Fibroblast of upper back skin (primary cell): Measurements from ENCODE around the gene SGF29.
"Not testable (repeated sequence)": the region's sequence is repeated elsewhere in the genome, so short reads cannot be mapped to it uniquely, and the experiment has no call there.

Experiments
- DNase-seq: peaks from one replicate; pipeline ENCODE4 v3.0.0-alpha.2; 2013

SGF29 gene

DNA sequence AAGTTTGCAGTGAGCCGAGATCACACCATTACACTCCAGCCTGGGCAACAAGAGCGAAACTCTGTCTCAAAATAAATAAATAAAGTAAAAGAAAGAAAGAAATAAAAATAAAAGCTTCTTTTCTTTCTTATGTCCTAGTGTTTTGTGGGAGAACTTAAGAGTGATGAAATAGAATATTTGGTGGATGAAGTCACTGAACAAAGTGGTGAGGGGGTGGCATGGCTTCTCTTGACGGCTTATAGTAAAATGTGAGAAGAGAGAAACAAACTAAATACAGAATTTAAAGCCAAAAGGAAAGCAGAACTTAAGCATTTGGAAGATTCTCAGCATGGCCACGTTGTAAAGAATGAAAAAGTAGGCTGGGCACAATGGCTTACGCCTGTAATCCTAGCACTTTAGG is 15.3 kb downstream of the SGF29 start:
- DNase-seq: peak; percentile 35

DNA sequence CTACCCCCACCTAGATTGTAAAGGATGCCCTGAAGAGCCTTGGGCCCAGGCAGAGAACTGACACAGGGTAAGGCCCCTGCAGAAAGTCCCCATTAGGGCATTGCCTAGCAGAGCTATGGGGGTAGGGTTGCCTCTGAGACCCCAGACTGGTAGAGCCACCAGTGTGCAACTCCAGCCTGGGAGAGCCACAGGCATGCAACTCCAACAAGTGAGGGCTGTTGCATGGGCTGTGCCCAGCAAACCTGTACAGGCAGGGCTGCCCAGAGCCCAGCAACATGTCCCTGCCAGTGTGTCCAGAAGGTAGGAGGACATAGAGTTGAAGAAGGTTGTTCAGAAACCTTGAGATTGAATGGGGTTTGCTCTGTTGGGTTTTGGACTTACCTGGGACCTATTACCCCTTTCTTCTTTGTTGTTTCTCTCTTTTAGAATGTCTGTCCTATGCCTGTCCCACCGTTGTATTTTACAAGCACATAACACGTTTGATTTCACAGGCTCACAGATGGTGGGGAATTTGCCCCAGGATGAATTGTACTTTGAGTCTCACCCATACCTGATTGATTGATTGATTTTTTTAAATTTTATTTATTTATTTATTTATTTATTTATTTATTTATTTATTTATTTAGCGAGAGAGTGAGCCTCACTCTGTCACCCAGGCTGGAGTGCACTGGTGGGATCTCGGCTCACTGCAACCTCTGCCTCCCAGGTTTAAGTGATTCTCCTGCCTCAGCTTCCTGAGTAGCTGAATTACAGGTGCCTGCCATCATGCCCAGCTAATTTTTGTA is 16.4 kb downstream of the SGF29 start:
- DNase-seq: no peak

DNA sequence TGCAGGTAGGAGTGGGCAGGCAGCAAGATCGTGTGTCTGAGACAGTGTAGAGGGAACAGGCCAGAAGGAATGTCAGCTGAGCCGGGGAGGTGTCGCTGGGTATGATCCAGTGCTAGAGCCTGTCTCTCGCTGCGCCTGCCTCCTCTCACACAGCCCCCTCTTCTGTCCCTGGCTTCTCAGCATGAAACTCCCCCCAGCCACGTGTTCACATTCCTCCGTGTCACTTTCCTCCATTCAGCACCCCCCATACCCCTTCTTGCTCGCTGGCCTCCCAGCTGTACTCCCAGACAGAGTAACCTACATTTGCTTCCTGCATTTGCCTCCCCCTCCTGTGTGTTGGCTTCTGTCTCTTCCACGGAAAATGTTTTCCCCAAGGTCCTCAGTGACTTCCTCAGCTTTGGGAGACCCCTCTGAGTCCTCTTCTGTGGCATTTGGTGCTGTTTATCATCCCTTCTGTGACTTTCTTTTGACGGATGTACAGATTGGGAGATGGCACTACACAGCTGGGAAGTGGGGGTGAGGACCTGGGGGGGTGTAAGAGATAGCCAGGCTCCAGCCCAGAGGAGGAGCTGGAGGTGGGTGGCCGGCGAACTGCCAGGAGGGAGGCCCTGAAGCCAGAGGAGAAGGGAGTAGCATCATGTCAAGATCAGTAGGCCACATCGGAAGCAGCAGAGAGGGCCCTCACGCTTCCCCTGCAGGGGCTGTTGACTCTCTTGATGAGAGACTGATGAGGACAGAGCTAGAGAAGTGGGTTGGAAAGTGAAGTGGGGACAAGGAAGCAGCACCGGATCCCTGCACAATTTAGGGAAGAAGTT is 19.2 kb downstream of the SGF29 start:
- DNase-seq: peak; percentile 62

DNA sequence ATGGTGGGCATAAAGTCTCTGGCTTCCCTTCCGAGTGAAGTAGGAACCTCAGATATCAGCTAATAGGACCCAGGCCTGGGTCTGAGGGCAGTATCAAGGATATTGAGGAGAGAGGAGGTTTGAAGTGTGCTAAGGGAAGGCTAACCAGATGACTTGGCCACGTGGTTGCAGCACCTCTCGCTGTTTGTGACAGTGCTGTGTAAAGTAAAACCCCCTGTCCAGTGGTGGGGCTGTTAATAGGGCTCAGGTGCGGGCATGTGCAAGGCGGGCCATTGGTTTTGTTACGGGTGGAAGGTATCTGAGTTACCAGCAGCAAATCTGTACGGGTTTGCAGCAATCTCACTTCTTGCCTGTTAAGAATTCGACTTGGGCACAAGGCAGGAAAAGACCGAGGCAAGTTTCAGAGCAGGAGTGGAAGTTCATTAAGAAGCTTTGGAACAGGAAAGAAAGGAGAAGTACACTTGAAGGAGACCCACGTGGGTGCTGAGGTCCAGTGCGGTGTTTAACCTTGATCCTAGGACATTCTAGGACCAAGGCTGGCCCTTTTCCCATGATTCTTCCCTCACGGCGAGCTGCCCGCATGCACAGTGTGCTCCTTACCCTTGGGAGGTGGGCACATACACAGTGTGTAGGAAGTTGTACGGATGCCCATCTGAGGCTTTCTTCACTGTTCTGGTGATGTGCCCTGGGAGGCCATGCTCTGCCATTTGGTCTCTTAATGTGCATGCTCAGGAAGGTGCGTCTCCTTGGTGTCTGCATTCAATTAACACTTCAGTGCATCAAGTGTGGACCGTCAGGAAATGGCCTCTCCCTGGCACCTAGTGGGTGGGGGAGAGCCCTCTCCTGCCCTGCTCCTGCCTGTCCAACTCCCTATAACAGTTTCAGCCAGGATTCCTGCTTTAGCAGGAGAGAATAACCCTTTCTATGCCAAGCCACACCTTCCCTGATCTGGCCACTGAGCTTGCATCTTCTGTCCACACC is 20.3 kb downstream of the SGF29 start:
- DNase-seq: no peak

DNA sequence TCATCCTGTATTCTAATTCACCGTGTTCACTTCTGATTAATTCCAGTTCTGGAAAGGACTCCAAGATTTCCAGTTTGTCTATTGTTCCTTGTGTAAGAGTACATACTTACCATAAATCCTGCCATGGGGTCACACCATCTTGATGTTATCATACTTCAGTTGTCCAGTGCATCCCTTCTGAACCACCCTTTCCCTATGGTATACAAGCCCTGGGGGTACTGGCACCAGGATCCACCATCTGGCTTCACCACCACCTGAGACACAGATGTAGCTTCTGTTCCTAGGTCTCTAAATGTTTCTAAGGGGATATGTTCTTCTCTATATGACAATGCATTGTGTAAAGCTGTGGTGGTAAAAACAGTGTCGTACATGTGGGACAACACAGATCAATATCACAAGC is 21.2 kb downstream of the SGF29 start:
- no peak for DNase-seq

DNA sequence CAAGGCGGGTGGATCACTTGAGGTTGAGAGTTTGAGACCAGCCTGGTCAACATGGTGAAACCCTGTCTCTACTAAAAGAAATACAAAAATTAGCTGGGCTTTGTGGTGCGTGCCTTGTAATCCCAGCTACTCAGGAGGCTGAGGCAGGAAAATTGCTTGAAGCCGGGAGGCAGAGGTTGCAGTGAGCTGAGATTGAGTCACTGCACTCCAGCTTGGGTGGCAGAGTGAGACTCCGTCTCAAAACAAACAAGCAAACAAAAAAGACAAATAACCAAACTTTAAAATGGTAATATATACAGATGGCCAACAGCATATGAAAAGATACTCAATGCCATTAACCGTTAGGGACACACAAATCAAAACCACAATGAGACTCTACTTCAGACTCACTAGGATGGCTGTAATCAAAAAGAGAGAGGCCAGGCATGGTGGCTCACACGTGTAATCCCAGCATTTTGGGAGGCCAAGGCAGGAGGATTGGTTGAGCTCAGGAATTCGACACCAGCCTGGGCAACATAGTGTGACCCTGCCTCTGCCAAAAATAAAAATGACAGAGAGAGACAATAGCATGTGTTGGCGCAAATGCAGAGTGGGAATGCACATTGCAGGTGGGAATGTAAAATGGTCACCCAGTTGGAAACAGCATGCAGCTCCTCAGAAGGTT is 21.9 kb downstream of the SGF29 start:
- DNase-seq: no peak

DNA sequence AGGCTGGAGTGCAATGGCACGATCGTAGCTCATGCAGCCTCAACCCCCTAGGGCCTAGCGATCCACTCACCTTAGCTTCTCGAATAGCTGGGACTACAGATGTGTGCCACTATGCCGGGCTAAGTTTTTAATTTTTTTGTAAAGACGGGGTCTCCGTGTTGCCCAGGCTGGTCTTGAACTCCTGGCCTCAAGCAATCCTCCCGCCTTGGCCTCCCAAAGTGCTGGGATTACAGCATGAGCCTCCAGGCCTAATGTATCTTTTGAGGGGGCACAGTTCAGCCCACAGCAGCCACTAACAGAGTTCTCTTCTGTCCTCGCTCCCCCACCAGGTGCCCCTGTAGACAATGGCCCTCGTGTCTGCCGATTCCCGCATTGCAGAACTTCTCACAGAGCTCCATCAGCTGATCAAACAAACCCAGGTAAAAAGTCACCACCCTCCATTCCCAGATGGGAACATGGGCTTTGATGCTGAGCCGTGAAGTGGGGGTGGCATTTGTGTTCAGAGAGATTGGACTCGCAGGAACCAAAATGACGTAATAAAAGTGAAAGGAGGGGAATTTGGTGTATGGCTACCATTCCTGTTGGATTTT is 27.1 kb downstream of the SGF29 start:
- no peak for DNase-seq

DNA sequence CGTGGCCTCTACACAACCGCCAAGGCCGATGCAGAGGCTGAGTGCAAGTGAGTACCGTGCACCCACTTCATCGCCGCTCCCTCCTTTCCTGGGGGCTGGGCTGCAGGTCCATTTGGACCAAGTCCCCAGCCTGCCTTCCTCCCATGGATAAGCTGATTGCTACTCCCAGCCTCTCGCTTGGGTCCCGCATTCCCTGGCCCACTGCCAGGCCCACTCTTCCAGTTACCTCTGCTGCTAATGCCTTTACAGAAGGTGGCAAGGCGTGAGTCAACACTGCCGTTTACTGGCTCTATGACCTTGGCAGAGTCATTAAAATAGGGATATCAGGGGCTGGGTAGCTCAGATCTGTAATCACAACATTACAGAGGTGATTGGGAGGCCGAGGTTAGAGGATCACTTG is 32.0 kb downstream of the SGF29 start:
- no peak for DNase-seq

DNA sequence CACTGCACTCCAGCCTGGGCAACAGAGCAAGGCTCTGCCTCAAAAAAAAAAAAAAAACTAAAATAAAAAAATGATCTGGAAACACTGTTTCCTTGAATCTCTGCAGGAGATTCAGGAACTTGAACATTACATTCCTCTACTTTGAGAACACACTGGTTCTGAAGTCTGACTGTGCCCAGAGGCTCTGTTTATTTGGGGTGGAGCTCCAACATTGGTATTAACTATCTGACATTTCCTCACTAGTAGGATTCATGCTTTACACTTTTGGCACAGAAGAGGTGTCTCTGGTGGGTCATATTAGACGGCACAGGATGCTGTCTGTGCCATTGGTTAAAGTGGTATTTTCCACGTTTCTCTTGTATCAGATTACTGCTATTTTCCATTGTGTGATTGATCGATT is 32.7 kb downstream of the SGF29 start:
- no peak for DNase-seq

DNA sequence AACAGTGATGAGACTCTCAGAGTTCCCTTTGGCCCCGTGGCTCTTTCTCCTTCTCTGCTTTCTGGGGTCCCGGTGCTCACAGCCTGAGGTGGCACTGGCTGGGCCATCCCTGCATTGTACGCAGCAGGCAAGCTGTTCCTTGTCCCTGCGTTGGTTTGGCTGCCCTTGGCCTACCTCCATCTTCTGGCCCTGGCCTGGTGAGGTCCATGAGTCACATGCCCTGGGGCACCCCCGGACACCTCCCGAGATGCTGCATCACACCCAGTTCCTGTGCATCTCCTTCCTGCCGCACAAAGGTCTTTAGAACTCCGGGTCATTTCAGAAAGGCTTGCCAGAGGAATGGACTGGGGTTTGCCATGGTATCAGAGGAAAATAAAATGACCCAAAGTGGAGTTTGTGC is 33.7 kb downstream of the SGF29 start:
- DNase-seq: no peak

DNA sequence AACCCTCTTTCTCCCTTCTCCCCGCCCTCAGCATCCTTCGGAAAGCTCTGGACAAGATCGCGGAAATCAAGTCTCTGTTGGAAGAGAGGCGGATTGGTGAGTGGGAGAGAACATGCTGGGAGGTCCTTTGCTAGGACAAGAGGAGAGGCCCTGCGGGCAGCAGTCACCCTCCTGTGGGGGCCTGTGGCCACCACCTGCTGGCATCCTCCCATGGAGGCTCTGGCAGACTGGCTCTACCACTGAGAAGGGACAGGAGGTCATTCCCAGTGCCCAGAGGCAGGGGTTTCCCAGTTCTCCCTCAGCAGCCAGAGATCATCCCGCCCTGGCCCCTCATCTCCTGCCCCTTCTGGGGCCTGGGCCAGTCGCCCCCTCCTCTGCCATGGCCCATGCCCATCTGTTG is 35.3 kb downstream of the SGF29 start:
- no peak for DNase-seq

DNA sequence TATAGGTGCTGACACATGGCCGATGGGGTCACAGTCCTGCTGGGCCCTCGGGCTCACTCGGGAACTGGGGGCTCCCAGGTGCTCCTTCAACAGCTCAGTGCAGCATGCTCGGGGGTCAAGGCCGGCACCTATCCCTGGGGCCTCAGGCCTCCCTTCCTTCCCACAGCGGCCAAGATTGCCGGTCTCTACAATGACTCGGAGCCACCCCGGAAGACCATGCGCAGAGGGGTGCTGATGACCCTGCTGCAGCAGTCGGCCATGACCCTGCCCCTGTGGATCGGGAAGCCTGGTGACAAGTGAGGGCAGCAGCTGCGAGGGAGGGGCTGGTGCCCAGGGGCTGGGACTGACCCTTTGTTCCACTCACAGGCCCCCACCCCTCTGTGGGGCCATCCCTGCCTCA is 36.2 kb downstream of the SGF29 start:
- DNase-seq: no peak

DNA sequence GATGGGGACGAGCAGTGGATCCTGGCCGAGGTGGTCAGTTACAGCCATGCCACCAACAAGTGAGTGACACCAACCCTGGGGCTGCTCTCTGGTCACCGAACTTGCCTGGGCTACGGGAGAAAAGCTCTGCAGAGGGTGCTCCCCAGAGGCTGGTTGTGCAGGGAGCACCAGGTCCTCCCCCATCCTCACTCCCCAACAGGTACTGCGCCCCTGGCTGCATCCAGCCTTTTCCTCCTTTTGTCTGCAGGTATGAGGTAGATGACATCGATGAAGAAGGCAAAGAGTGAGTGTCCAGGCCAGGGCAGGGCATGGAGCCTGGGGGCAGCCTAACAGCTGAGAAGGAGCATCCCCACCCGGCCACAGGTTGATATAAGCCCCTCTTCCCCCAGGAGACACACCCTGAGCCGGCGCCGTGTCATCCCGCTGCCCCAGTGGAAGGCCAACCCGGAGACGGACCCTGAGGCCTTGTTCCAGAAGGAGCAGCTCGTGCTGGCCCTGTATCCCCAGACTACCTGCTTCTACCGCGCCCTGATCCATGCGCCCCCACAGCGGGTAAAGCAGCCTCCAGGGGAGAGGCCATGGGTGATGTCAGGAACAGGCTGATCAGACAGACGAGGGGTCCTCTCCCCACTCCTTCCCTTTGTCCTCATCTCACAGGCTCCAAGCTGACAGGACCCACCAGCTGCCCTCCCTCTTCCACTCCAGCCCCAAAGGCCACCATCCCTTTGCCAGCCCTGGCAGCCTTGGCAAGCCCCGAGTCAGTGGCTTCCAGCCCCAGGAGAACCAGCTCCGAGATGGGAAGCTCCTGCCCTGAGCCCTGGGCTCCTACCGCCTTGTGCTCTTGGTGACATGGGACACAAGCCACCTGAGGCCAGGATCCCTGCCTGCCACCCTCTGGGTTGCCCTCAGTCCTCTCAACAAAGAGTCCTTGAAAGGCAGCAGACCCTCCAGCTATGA is 36.9 kb downstream of the SGF29 start:
- no peak for DNase-seq

DNA sequence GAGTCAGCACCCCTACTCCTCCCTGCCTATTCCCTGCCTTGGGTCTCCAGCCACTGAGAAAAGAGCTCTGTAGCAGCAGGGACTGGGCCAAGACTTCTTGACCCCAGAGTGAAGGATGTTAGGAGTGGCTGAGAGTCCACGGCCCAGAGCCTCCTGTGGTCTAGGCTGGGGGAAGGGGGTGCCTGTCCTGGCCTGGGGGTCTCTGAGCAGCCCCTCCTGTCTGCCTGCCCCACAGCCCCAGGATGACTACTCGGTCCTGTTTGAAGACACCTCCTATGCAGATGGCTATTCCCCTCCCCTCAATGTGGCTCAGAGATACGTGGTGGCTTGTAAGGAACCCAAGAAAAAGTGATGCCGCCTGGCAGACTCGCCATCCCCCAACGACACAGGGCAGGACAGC is 37.6 kb downstream of the SGF29 start:
- no peak for DNase-seq

DNA sequence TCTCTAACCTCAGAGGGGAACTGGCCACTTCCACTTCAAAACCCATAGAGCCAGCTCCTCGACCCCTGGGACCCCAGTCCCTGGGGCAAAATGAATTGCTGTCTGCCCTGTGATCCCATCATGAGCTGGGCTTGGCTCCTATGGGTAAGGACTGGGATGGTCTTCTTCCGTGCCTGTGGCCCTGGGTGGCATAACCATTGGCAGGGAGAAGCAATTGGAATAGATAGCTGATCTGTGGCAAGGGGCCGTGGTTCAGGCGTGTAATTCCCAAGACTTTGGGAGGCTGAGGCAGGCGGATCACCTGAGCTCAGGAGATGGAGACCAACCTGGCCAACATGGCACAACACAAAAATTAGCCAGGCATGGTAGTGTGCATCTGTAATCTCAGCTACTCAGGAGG is 38.8 kb downstream of the SGF29 start:
- no peak for DNase-seq

DNA sequence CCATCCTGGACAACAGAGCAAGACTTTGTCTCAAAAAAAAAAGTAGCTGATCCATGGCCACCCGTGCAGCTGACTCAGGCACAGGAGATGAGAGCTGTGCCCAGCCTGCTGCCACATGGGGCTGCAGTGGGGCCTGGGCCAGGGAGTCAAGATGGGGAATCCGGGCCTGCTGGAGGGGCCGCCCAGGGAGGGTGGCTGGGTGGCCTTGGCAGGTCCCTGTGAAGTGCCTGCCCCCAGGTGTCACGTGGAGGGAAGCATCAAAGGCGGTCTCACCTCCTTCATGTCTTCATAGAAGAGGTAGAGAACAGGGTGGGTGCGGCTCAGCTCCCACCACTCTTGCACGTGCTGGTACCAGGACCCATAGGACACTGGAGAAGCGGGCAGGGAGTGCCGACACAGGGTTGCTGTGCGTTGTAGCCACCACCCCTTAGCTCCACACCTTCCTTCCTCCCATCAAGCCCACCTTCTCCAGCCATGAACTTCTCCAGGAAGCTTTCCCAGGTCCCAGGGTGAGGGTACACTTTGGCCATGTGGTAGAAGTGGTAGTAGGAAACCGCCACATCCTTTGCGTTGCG is 39.3 kb downstream of the SGF29 start:
- DNase-seq: no peak

DNA sequence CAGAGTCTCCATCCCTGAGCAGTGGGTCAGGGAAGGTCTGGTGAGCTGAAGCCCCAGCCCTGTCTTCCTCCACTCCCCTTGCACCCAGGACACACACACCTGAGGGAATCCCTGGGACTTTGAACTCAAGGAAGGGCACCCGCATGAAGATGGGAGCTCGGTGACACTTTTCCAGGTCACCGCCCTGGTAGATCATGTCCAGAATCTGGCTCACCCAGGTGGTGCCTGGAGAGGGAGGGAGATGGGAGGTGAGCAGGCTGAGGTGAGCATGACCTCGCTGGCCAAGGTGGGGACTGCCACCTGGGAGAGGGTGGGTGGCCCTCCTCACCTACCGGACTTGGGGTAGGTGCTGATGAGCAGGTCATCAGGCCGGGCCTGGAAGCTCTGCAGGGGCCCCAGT is 41.7 kb downstream of the SGF29 start:
- not testable (repeated sequence) for DNase-seq

DNA sequence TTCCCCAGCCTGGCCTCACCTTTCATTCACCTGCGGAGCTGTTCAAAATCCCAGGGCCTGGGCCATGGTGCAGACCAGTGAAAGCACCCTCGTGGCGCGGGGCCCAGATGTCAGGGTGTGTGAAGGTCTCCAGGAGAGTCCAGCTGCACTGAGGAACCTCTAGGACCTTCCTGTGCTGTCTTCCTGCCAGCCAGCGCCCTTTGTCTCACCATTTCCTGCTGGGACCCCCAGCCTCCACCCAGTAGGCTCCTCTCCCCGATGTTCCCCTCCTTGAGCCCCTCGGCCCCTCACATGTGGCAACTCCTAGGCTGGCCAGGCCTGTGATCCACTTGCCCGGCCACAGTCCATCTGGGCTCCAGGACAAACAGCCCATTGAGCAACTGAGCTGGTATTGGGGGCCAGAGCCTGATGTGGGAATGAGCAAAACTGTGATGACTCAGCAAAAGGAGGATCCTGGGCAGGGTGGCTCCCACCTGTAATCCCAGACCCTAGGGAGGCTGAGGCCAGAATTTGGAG is 42.5 kb downstream of the SGF29 start:
- no peak for DNase-seq

DNA sequence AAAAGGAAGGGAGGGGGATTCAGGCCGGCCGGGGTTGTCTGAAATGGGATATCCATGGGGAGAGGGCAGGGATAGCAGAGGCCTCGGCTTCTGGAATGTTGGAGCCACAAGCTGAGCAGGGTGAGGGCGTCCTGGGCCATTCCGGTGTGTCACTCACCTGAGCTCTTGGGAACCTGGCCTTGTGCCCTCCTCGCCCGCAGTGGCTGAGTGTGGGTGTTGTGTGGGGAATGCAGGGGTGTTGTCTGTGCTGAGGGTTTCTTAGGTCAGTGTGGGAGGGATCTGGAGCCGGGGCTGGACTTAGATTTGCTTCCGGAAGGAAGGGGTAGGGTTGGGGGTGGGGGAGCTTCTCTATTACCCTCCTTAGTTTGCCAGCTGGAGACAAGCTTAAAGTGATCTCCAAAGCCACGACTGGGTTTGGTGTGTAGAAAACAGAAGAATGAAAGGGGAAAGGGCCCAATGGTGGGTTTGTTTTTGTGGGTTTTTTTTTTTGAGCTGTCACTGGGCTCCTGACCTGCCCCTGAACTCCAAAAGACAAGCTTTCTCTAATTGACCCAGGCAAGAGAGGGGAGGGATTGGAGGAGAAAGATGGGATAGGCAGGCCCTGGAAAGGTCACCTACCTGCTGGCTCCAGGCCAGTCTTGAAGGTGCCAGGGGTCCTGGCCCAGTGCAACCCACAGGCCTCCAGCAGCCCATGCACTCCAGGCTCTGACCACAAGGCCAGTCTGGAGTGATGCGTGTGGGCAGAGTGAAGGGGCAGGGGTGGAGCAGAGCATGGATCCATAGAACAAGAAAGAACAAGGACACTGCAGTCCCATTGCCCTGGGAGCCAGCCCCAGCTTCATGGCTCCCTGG is 43.3 kb downstream of the SGF29 start, which contains the start of gene SULT1A2:
TSS of gene SULT1A2 (minus strand) at position 211 of the 852 bp plus-strand sequence. CDS start 1,120 bp downstream, outside the sequence.
- DNase-seq: no peak
